ENCODE measurements around the gene SERPINC1.
"Not testable (repeated sequence)": the region's sequence is repeated elsewhere in the genome, so short reads cannot be mapped to it uniquely, and the experiment has no call there.

Gene SERPINC1

DNA sequence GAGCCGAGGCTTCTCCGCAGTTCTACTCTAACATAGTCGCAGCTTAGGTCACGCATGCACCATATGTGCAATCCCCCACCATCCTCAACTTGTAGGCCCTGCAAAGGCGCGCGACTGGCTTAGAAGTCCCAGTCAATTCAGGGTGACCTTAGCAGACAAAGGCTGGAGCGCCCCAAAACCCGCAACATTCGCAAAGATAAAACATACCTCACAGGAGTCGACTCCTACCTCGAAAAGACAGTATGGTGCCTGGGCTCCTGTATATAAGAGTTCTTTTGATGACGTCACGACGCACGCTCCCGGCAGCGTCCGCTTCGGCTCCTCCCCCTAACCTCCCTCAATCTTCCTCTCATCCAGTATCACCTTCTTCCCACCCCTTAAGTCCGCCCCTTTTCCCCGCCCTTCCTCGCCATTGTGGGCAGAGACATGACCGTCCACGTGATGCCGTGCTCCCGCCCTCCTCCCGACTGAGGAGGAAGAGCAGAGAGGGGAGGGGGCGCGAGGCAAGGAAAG is 49.3 kb downstream of the SERPINC1 start, which contains the start of gene GAS5:
Gene GAS5, minus strand, starts transcription at position 237 of the 513 bp plus-strand sequence.
- Histone ChIP-seq H3K9ac (ENCODE audit: low read length) (peak within 1 kb of the TSS; percentile 83), H3K36me3 (ENCODE audit: control insufficient read depth, insufficient read depth, low read length) (peaks cover 6% of the 10 kb centered on the region), H3K4me3 (ENCODE audit: low read length) (peak within 1 kb of the TSS; percentile 40), H3K4me1 (ENCODE audit: control insufficient read depth, insufficient read depth, low read length) (peaks cover 17% of the 10 kb centered on the region), H3K27me3 (ENCODE audit: control insufficient read depth, insufficient read depth, low read length) (no peaks in the 10 kb centered on the region), H3K9me3 (ENCODE audit: control insufficient read depth, low read length) (no peaks in the 10 kb centered on the region)

DNA sequence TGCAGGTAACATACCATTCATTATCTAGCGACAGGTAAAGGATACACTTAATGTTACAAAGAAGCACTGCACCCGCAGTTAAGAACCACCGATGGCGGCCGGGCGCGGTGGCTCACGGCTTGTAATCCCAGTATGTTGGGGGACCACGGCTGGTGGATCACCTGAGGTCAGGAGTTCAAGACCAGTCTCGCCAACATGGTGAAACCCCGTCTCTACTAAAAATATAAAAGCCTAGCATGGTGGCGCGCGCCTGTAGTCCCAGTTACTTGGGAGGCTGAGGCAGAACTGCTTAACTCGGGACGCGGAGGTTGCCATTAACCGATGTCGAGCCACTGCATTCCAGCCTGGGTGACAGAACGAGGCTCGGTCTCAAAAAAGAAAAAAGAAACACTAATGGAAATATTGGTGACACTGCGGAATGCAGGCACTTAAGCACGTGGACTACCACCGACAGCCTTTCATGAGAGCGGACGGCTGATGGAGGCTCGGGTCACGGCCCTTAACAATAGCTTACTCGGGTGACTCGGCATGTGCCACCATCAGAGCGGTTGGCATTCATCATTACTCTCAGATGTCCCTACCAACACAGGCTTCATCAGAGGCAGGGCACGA is 49.9 kb downstream of the SERPINC1 start:
- Histone ChIP-seq H3K36me3 (ENCODE audit: control insufficient read depth, insufficient read depth, low read length) (peaks cover 9% of the 10 kb centered on the region), H3K4me1 (ENCODE audit: control insufficient read depth, insufficient read depth, low read length) (peaks cover 17% of the 10 kb centered on the region)

DNA sequence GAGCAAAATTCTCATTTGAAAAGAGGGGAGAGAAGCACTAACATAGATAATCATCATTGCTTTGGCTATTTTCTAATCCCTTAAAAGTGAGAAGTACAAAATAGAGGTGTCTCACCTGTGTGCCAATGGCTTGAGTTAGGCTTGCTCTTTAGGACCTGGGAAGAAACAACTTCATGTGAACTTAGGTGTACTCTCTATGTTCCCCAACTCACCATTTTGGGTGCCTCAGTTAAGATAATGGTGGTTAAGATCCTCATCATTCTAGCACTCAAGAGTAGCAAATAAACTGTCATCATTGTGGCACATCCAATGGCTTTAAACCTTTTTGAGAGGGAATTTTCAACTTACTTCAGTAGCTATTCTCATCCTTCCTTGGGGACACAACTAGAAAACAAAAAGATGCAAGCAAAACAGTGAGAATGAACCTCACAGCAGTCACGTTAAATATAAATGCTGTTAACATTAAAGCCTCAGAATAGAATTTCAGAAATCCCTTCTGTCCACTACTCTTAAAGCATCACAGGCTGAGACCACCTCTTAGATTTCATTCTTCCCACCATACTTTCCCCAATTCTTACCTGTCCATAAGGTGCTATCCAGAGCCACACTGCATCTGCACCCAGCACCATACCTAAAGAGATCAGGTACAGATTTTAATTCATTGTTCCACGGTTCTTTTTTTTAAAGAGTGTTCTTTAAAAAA is 50.6 kb downstream of the SERPINC1 start:
- H3K27me3 ChIP-seq (ENCODE audit: control insufficient read depth, insufficient read depth, low read length), result no peaks in the 10 kb centered on the region
- H3K36me3 ChIP-seq (ENCODE audit: control insufficient read depth, insufficient read depth, low read length), result peaks cover 9% of the 10 kb centered on the region
- H3K4me3 ChIP-seq (ENCODE audit: low read length), result peak overlapping the region; percentile 40
- peak overlapping the region; percentile 66 for H3K9ac ChIP-seq (ENCODE audit: low read length)
- H3K9me3 ChIP-seq (ENCODE audit: control insufficient read depth, low read length), result no peaks in the 10 kb centered on the region
- peaks cover 16% of the 10 kb centered on the region for H3K4me1 ChIP-seq (ENCODE audit: control insufficient read depth, insufficient read depth, low read length)

More for the DNA sequence above, 49.9 kb downstream of the SERPINC1 start:
- Histone ChIP-seq H3K9ac (ENCODE audit: low read length) (peak overlapping the region; percentile 66), H3K4me3 (ENCODE audit: low read length) (peak overlapping the region; percentile 40), H3K9me3 (ENCODE audit: control insufficient read depth, low read length) (no peaks in the 10 kb centered on the region), H3K27me3 (ENCODE audit: control insufficient read depth, insufficient read depth, low read length) (no peaks in the 10 kb centered on the region)

DNA sequence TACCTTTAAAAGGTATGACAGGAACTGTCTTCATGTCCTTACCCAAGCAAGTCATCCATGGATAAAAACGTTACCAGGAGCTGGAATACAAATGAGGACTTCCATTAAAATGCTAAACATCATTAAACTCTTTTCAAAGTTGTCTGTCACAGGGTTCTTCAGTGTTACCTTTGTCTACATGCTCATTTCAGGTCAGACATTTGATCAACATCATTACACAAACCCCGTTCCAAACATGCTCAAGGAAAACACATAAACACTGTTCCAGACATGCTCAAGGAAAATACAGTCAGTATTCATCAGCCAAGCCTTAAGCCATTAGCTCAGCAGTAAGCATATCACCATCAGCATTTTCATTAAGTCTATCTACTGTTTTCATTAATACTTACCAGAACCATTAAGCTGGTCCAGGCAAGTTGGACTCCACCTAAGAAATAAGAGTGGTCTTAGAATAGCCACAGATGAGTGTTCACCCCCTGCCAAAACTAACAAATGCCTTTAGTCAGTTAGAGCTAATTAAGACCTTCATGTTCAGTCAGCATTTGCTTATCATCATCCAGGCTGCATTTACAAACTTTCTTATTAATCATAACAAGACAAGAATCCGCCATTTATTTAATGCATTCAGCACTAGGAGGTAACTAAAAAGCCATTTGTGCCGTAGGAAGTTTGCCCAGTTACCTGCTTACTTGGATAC is 51.5 kb downstream of the SERPINC1 start:
- Histone ChIP-seq H3K4me1 (ENCODE audit: control insufficient read depth, insufficient read depth, low read length) (peaks cover 6% of the 10 kb centered on the region), H3K9me3 (ENCODE audit: control insufficient read depth, low read length) (no peaks in the 10 kb centered on the region), H3K36me3 (ENCODE audit: control insufficient read depth, insufficient read depth, low read length) (peaks cover 9% of the 10 kb centered on the region), H3K4me3 (ENCODE audit: low read length) (no peak overlapping the region), H3K9ac (ENCODE audit: low read length) (peak overlapping the region; percentile 7), H3K27me3 (ENCODE audit: control insufficient read depth, insufficient read depth, low read length) (no peaks in the 10 kb centered on the region)

DNA sequence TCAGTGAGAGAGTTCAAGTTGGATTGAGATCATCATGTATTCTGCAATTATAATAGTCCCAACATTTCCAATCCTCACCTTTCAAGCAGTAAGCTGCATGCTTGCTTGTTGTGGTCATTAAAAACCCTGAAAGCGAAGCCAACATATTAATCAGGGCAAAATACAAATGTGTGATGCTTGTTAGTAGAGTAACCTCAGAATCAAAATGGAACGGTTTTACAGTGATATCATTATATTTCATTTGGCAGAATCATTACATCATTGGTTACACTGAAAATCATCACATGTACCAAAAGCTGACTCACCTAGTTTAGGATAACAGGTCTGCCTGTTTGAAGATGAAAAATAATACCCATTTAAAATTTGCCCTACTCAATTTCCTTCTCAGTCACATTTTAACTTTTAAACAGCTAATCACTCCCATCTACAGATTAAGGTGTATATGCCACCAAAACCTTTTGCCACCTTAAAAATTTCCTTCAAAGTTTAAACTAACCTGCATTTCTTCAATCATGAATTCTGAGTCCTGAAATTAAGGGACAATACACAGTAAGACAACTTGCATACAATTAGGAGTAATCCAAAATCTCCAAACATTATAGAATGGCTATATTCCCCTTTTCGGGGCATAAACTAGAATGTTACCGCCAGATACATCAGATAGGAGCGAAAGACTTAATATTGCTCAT is 52.8 kb downstream of the SERPINC1 start:
- Histone ChIP-seq H3K9ac (ENCODE audit: low read length) (no peak overlapping the region), H3K36me3 (ENCODE audit: control insufficient read depth, insufficient read depth, low read length) (peaks cover 9% of the 10 kb centered on the region), H3K4me3 (ENCODE audit: low read length) (no peak overlapping the region), H3K27me3 (ENCODE audit: control insufficient read depth, insufficient read depth, low read length) (no peaks in the 10 kb centered on the region), H3K4me1 (ENCODE audit: control insufficient read depth, insufficient read depth, low read length) (no peaks in the 10 kb centered on the region), H3K9me3 (ENCODE audit: control insufficient read depth, low read length) (no peaks in the 10 kb centered on the region)

DNA sequence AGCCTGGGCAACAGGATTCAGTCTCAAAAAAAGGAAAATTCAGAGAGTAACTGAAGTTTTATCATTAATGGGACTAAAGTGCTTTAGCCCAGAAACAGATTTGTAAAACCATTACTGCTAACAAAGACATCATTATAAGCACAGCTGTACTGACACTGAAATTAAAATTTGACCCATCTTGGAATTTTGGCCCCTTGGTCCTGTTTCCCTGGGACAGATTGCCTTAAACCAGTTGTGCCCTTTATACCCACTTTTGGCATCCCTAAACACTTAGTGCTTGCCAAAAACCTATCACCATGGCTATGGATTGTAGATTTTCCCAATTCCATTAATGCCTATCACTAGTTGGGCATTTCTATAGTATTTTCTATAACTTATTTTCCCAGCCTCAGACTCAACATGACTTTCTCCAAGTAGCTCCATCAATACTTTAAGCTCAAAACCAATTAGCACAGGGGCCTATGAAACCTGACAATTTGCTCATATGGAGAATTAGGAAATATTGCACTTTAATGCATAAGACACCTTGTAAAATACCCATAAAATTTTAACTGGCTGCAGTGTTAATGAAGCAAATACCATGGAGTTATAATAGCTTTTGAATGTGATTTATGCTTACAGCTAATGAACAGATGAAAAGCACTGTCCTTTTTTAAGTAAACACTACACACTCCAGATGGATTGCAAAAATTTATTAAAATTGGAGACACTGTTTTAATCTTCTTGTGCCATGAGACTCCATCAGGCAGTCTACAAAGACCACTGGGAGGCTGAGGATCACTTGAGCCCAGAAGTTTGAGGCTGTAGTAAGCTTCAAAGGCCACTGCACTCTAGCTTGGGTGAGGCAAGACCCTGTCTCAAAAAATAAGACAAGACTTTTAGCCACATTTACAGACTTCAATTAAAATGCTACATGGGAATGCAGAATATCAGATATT is 53.6 kb downstream of the SERPINC1 start:
- Histone ChIP-seq H3K4me1 (ENCODE audit: control insufficient read depth, insufficient read depth, low read length) (no peaks in the 10 kb centered on the region), H3K9ac (ENCODE audit: low read length) (no peak overlapping the region), H3K9me3 (ENCODE audit: control insufficient read depth, low read length) (no peaks in the 10 kb centered on the region), H3K4me3 (ENCODE audit: low read length) (no peak overlapping the region), H3K27me3 (ENCODE audit: control insufficient read depth, insufficient read depth, low read length) (no peaks in the 10 kb centered on the region), H3K36me3 (ENCODE audit: control insufficient read depth, insufficient read depth, low read length) (peaks cover 9% of the 10 kb centered on the region)

DNA sequence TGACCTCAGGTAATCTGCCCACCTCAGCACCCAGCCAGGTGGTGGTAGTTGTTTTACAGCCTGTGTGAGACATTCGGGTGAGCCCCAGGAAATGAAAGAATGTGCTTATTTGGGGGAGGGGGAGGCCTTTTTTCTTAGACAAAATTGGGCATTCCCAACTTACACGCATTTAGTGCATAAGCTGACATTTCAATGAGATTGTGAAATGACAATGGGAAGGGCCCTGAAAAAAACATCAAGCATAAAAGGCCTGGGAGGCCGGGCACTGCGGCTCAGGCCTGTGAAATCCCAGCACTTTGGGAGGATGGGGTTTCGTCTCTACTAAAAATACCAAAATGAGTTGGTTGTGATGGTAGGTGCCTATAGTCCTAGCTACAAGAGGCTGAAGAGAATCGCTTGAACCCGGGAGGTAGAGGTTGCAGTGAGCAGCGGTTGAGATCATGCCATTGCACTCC is 54.3 kb downstream of the SERPINC1 start:
- Histone ChIP-seq H3K27me3 (ENCODE audit: control insufficient read depth, insufficient read depth, low read length) (no peaks in the 10 kb centered on the region), H3K9me3 (ENCODE audit: control insufficient read depth, low read length) (no peaks in the 10 kb centered on the region), H3K4me3 (ENCODE audit: low read length) (no peak overlapping the region), H3K9ac (ENCODE audit: low read length) (no peak overlapping the region), H3K4me1 (ENCODE audit: control insufficient read depth, insufficient read depth, low read length) (no peaks in the 10 kb centered on the region), H3K36me3 (ENCODE audit: control insufficient read depth, insufficient read depth, low read length) (peaks cover 9% of the 10 kb centered on the region)

DNA sequence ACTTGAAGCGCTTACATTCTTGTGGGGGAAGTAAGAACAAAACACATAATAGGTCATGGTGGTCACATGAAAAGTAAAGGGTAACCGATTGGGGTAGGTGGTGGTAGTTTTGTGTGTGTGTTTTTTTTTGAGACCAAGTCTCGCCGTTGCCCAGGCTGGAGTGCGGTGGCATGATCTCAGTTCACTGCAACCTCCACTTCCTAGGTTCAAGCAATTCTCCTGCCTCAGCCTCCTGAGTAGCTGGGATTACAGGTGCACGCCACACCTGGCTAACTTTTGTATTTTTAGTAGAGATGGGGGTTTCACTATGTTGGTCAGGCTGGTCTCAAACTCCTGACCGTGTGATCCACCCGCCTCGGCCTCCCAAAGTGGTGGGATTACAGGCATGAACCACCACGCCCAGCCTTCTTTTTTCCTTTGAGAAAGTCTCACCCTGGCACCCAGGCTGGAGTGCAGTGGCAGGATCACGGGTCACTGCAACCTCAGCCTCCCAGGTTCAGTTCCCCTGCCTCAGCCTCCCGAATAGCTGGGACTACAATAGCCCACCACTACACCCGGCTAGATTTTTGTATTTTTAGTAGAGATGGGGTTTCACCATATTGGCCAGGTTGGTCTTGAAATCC is 54.9 kb downstream of the SERPINC1 start:
- H3K9me3 ChIP-seq (ENCODE audit: control insufficient read depth, low read length); H3K4me3 ChIP-seq (ENCODE audit: low read length); H3K36me3 ChIP-seq (ENCODE audit: control insufficient read depth, insufficient read depth, low read length): not testable (repeated sequence)

DNA sequence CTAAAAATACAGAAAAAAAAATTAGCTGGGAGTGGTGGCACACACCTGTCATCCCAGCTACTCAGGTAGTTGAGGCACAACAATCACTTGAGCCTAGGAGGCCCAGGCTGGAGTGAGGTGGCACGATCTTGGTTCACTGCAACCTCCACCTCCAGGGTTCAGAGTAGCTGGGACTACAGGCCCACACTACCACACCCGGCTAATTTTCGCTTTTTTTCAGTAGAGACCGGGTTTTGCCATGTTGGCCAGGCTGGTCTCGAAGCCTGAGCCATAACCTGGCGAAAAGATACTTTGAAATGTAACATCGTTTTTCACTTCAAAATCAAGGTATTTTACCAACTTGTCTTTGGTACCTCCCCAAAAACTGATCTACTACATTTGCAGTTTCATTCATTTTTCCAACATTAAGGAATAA is 55.4 kb downstream of the SERPINC1 start:
- Histone ChIP-seq H3K27me3 (ENCODE audit: control insufficient read depth, insufficient read depth, low read length) (no peaks in the 10 kb centered on the region), H3K9ac (ENCODE audit: low read length) (no peak overlapping the region), H3K9me3 (ENCODE audit: control insufficient read depth, low read length) (no peaks in the 10 kb centered on the region), H3K4me1 (ENCODE audit: control insufficient read depth, insufficient read depth, low read length) (no peaks in the 10 kb centered on the region), H3K36me3 (ENCODE audit: control insufficient read depth, insufficient read depth, low read length) (peaks cover 9% of the 10 kb centered on the region), H3K4me3 (ENCODE audit: low read length) (no peak overlapping the region)

More for the DNA sequence above, 54.9 kb downstream of the SERPINC1 start:
- not testable (repeated sequence) for H3K9ac ChIP-seq (ENCODE audit: low read length); H3K27me3 ChIP-seq (ENCODE audit: control insufficient read depth, insufficient read depth, low read length); H3K4me1 ChIP-seq (ENCODE audit: control insufficient read depth, insufficient read depth, low read length)

DNA sequence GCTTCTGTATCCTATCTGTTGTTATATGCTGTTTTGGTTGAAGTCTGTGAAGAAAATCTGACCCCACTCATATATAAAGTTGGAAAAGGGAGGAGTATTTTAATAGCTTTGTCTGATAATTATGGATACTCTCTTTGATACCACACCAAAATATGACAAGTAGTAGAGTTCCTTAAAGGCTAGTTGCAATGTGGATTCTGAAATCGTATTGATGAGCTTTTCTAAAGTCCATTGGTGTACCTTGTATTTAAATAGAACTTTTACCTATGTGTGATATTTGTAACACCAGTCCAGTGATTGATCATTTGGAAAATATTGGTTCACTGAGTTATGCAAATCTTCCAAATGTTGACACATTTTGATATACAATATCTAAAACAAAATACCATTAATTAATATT is 57.1 kb downstream of the SERPINC1 start:
- Histone ChIP-seq H3K4me3 (ENCODE audit: low read length) (no peak overlapping the region), H3K36me3 (ENCODE audit: control insufficient read depth, insufficient read depth, low read length) (peaks cover 3% of the 10 kb centered on the region)

More for the DNA sequence above, 57.1 kb downstream of the SERPINC1 start:
- H3K4me1 ChIP-seq (ENCODE audit: control insufficient read depth, insufficient read depth, low read length), result no peaks in the 10 kb centered on the region
- H3K9ac ChIP-seq (ENCODE audit: low read length), result no peak overlapping the region
- H3K9me3 ChIP-seq (ENCODE audit: control insufficient read depth, low read length), result no peaks in the 10 kb centered on the region
- no peaks in the 10 kb centered on the region for H3K27me3 ChIP-seq (ENCODE audit: control insufficient read depth, insufficient read depth, low read length)
